ENCODE data around the gene KLHL7. TPM values are rescaled to one million over a fixed set of nuclear protein-coding genes. Genes with fewer than 3 reads are reported as not detected.

The KLHL7 gene
- total RNA-seq, 4 donors from 2014 or later, result 9.2 to 27.4 (median 25.3) TPM

GRCh38 chr7:23100697-23101096 lies 4.9 kb upstream of the KLHL7 start:
- Histone ChIP-seq H3K4me3 (no peak overlapping the region), H3K27me3 (no peaks in the 10 kb centered on the region), H3K27ac (no peak overlapping the region), H3K36me3 (no peaks in the 10 kb centered on the region), H3K4me1 (peaks cover 0 to 5% (median 3%) of the 10 kb centered on the region in 4 donors), H3K9me3 (no peaks in the 10 kb centered on the region)
- DNase-seq, result no peak
- intact Hi-C loops (cut with DNase I; ENCODE audit: low total_unique reads), result no loop called here
- in situ Hi-C loops (cut with MboI; ENCODE audit: low pct_ligation_motif_present in 1 of 4, low pct_unique_long_range_greater_than_20kb in 1 of 4, low sequenced_read_pairs in 3 of 4), result loop anchor here in 2 of 4 donors (10.0 kb wide), 2 partner anchors 84 to 174 kb away; partner anchors contain the start of gene NUP42 (in 2 of the 2)
- 45 to 67% methylated on average over 1 to 2 of the region's 2 CpGs for WGBS, 2 donors (ENCODE audit: low coverage in 1 of 2)
- no peak for TF ChIP-seq EP300 (IDR thresholded peaks at IDR 0.05; ENCODE audit: low read depth)
- no peak for TF ChIP-seq CTCF (IDR thresholded peaks at IDR 0.05)
- TF ChIP-seq POLR2A (IDR thresholded peaks at IDR 0.05), result no peak
- no peak for TF ChIP-seq POLR2AphosphoS5 (IDR thresholded peaks at IDR 0.05)

- in situ Hi-C loops (cut with MboI; ENCODE audit: low pct_ligation_motif_present in 1 of 4, low pct_unique_long_range_greater_than_20kb in 1 of 4, low sequenced_read_pairs in 3 of 4), result loop anchor here in 2 of 4 donors (10.0 kb wide), 2 partner anchors 80 to 170 kb away; partner anchors contain the start of gene NUP42 (in 2 of the 2)
- no peaks in the 10 kb centered on the region for H3K9me3 ChIP-seq
- intact Hi-C loops (cut with DNase I; ENCODE audit: low total_unique reads), result loop anchor here (5.0 kb wide), 1 partner anchor 77 kb away; the partner anchor contains the start of gene NUP42
Measured at GRCh38 chr7:23105086-23105643, 420 bp upstream of the KLHL7 start.

GRCh38 chr7:23106057-23106822 lies 655 bp downstream of the KLHL7 start:
- no peak for TF ChIP-seq CTCF (IDR thresholded peaks at IDR 0.05)
- no peak for TF ChIP-seq POLR2AphosphoS5 (IDR thresholded peaks at IDR 0.05)
- TF ChIP-seq EP300 (IDR thresholded peaks at IDR 0.05; ENCODE audit: low read depth), result no peak
- no peak for TF ChIP-seq POLR2A (IDR thresholded peaks at IDR 0.05)
- in situ Hi-C loops (cut with MboI; ENCODE audit: low pct_ligation_motif_present in 1 of 4, low pct_unique_long_range_greater_than_20kb in 1 of 4, low sequenced_read_pairs in 3 of 4), result loop anchor here in 2 of 4 donors (10.0 kb wide), 2 partner anchors 79 to 169 kb away; partner anchors contain the start of gene NUP42 (in 2 of the 2)
- 0 to 1% methylated on average over 20 to 44 of the region's 46 CpGs for WGBS, 2 donors (ENCODE audit: low coverage in 1 of 2)

More at GRCh38 chr7:23105086-23105643, 420 bp upstream of the KLHL7 start:
- TF ChIP-seq POLR2A (IDR thresholded peaks at IDR 0.05) (no peak), CTCF (IDR thresholded peaks at IDR 0.05) (no peak), POLR2AphosphoS5 (IDR thresholded peaks at IDR 0.05) (no peak), EP300 (IDR thresholded peaks at IDR 0.05; ENCODE audit: low read depth) (no peak)
- peak overlapping the region; percentile 67 to 94 (median 88) for H3K4me3 ChIP-seq
- H3K36me3 ChIP-seq, result no peaks in the 10 kb centered on the region
- no peak for DNase-seq
- no peaks in the 10 kb centered on the region for H3K27me3 ChIP-seq
- H3K27ac ChIP-seq, result peak overlapping the region; percentile 90 to 99 (median 94)
- WGBS, 2 donors (ENCODE audit: low coverage in 1 of 2), result 0% methylated on average over 13 to 19 of the region's 19 CpGs
- peaks cover 5 to 32% (median 17%) of the 10 kb centered on the region in 4 donors for H3K4me1 ChIP-seq

More at GRCh38 chr7:23106057-23106822, 655 bp downstream of the KLHL7 start:
- DNase-seq, result peak; percentile 38
- Histone ChIP-seq H3K36me3 (no peaks in the 10 kb centered on the region), H3K4me3 (peak overlapping the region; percentile 67 to 94 (median 88)), H3K4me1 (peaks cover 5 to 33% (median 17%) of the 10 kb centered on the region in 4 donors), H3K9me3 (no peaks in the 10 kb centered on the region), H3K27me3 (no peaks in the 10 kb centered on the region), H3K27ac (peak overlapping the region; percentile 90 to 99 (median 94))
- intact Hi-C loops (cut with DNase I; ENCODE audit: low total_unique reads), result loop anchor here (5.0 kb wide), 1 partner anchor 76 kb away; the partner anchor contains the start of gene NUP42
